ENCODE results near the gene FOXP2.

DNA sequence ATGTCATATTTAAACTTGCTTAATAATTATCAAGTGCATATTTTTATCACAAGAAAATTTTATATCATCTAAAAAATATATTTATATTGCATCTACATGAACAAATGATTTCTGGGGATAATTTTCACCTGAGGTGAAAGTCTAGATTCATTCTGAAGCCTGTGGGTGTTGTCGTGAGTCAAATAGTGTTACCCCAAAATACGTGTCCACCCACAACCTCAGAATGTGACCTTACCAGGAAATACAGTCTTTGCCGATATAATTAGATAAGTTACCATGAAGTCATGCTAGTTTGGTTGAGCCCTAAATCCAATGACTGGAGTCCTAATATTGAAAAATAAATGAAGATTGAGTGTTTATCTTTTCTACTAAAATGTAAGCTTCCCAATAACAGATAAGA, 304.2 kb downstream of the FOXP2 start:
- TF ChIP-seq, protein P1, sequence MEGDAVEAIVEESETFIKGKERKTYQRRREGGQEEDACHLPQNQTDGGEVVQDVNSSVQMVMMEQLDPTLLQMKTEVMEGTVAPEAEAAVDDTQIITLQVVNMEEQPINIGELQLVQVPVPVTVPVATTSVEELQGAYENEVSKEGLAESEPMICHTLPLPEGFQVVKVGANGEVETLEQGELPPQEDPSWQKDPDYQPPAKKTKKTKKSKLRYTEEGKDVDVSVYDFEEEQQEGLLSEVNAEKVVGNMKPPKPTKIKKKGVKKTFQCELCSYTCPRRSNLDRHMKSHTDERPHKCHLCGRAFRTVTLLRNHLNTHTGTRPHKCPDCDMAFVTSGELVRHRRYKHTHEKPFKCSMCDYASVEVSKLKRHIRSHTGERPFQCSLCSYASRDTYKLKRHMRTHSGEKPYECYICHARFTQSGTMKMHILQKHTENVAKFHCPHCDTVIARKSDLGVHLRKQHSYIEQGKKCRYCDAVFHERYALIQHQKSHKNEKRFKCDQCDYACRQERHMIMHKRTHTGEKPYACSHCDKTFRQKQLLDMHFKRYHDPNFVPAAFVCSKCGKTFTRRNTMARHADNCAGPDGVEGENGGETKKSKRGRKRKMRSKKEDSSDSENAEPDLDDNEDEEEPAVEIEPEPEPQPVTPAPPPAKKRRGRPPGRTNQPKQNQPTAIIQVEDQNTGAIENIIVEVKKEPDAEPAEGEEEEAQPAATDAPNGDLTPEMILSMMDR (IDR thresholded peaks at IDR 0.05), result no peak
- TF ChIP-seq POLR2A (IDR thresholded peaks at IDR 0.05) (no peak), EP300 (IDR thresholded peaks at IDR 0.05) (no peak), POLR2AphosphoS5 (IDR thresholded peaks at IDR 0.05) (no peak)

Data from suprapubic skin (tissue), 4 donors.